Measurements from ENCODE around the gene FUT8.

Gene FUT8

DNA sequence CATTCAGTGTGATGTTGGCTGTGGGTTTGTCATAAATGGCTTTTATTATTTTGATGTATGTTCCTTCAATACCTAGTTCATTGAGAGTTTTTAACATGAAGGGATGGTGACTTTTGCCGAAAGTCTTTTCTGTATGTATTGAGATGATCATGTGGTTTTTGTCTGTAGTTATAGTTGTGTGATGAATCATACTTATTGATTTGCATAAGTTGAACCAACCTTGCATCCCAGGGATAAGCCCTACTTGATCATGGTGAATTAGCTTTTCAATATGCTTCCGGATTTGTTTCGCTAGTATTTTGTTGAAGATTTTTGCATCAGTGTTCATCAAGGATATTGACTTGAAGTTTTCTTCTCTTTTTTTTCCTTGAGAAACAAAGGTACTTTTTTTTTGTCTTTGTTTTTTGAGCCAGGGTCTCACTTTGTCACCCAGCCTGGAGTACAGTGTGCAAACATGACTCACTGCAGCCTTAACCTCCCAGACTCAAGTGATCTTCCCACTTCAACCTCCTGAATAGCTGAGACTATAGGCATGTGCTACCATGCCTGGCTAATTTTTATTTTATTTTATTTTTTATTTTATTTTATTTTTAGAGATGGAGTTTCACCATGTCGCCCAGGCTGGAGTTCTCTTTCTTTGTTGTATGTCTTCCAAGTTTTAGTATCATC, 121.3 kb downstream of the FUT8 start:
- Histone ChIP-seq H3K36me3 (ENCODE audit: insufficient read depth, insufficient read length, low read length) (no peaks in the 10 kb centered on the region), H3K4me1 (ENCODE audit: insufficient read depth, insufficient read length) (no peaks in the 10 kb centered on the region), H3K9me3 (ENCODE audit: insufficient read depth, low read length) (peaks cover under 1% of the 10 kb centered on the region; the same call in 1 of the 2 replicates), H3K27me3 (ENCODE audit: insufficient read depth, insufficient read length) (no peaks in the 10 kb centered on the region), H3K4me3 (ENCODE audit: insufficient read length, low read depth) (no peak overlapping the region), H3K9ac (ENCODE audit: insufficient read length, low read depth) (no peak overlapping the region)
- no peak for DNase-seq (ENCODE audit: low read depth, low spot score)
- TF ChIP-seq ZNF274 (IDR thresholded peaks at IDR 0.05; ENCODE audit: low read depth, low read length) (no peak), YY1 (IDR thresholded peaks at IDR 0.05; ENCODE audit: insufficient read depth, insufficient read length) (no peak), SUZ12 (IDR thresholded peaks at IDR 0.05; ENCODE audit: extremely low read depth, insufficient read depth, insufficient read length) (no peak)

GRCh38 chr14:65536781-65537423, 124.4 kb downstream of the FUT8 start:
- Histone ChIP-seq H3K9me3 (ENCODE audit: insufficient read depth, low read length) (no peaks in the 10 kb centered on the region; the same call in 1 of the 2 replicates), H3K4me3 (ENCODE audit: insufficient read length, low read depth) (no peak overlapping the region), H3K9ac (ENCODE audit: insufficient read length, low read depth) (no peak overlapping the region), H3K36me3 (ENCODE audit: insufficient read depth, insufficient read length, low read length) (no peaks in the 10 kb centered on the region), H3K4me1 (ENCODE audit: insufficient read depth, insufficient read length) (no peaks in the 10 kb centered on the region), H3K27me3 (ENCODE audit: insufficient read depth, insufficient read length) (no peaks in the 10 kb centered on the region)
- TF ChIP-seq ZNF274 (IDR thresholded peaks at IDR 0.05; ENCODE audit: low read depth, low read length) (no peak), YY1 (IDR thresholded peaks at IDR 0.05; ENCODE audit: insufficient read depth, insufficient read length) (no peak), SUZ12 (IDR thresholded peaks at IDR 0.05; ENCODE audit: extremely low read depth, insufficient read depth, insufficient read length) (no peak)
- DNase-seq (ENCODE audit: low read depth, low spot score) = no peak

- H3K27me3 ChIP-seq (ENCODE audit: insufficient read depth, insufficient read length) = no peaks in the 10 kb centered on the region
- no peak overlapping the region for H3K4me3 ChIP-seq (ENCODE audit: insufficient read length, low read depth)
- TF ChIP-seq ZNF274 (IDR thresholded peaks at IDR 0.05; ENCODE audit: low read depth, low read length) (no peak), YY1 (IDR thresholded peaks at IDR 0.05; ENCODE audit: insufficient read depth, insufficient read length) (no peak), SUZ12 (IDR thresholded peaks at IDR 0.05; ENCODE audit: extremely low read depth, insufficient read depth, insufficient read length) (no peak)
- no peaks in the 10 kb centered on the region for H3K36me3 ChIP-seq (ENCODE audit: insufficient read depth, insufficient read length, low read length)
- H3K9ac ChIP-seq (ENCODE audit: insufficient read length, low read depth) = no peak overlapping the region
- no peak for DNase-seq (ENCODE audit: low read depth, low spot score)
- no peaks in the 10 kb centered on the region for H3K4me1 ChIP-seq (ENCODE audit: insufficient read depth, insufficient read length)
- H3K9me3 ChIP-seq (ENCODE audit: insufficient read depth, low read length) = no peaks in the 10 kb centered on the region
These were observed 136.3 kb downstream of the FUT8 start for GRCh38 chr14:65548878-65549277.

GRCh38 chr14:65549429-65549828, 136.9 kb downstream of the FUT8 start:
- no peak overlapping the region for H3K4me3 ChIP-seq (ENCODE audit: insufficient read length, low read depth)
- no peak overlapping the region for H3K9ac ChIP-seq (ENCODE audit: insufficient read length, low read depth)
- no peak for DNase-seq (ENCODE audit: low read depth, low spot score)
- no peaks in the 10 kb centered on the region for H3K9me3 ChIP-seq (ENCODE audit: insufficient read depth, low read length)
- no peaks in the 10 kb centered on the region for H3K4me1 ChIP-seq (ENCODE audit: insufficient read depth, insufficient read length)
- no peaks in the 10 kb centered on the region for H3K27me3 ChIP-seq (ENCODE audit: insufficient read depth, insufficient read length)
- no peaks in the 10 kb centered on the region for H3K36me3 ChIP-seq (ENCODE audit: insufficient read depth, insufficient read length, low read length)
- TF ChIP-seq ZNF274 (IDR thresholded peaks at IDR 0.05; ENCODE audit: low read depth, low read length) (no peak), SUZ12 (IDR thresholded peaks at IDR 0.05; ENCODE audit: extremely low read depth, insufficient read depth, insufficient read length) (no peak), YY1 (IDR thresholded peaks at IDR 0.05; ENCODE audit: insufficient read depth, insufficient read length) (no peak)

GRCh38 chr14:65550779-65551643, 138.5 kb downstream of the FUT8 start:
- no peak for TF ChIP-seq SUZ12 (IDR thresholded peaks at IDR 0.05; ENCODE audit: extremely low read depth, insufficient read depth, insufficient read length)
- TF ChIP-seq YY1 (IDR thresholded peaks at IDR 0.05; ENCODE audit: insufficient read depth, insufficient read length) = no peak
- no peak for TF ChIP-seq ZNF274 (IDR thresholded peaks at IDR 0.05; ENCODE audit: low read depth, low read length)
- Histone ChIP-seq H3K9ac (ENCODE audit: insufficient read length, low read depth) (no peak overlapping the region), H3K9me3 (ENCODE audit: insufficient read depth, low read length) (no peaks in the 10 kb centered on the region), H3K36me3 (ENCODE audit: insufficient read depth, insufficient read length, low read length) (no peaks in the 10 kb centered on the region), H3K4me1 (ENCODE audit: insufficient read depth, insufficient read length) (no peaks in the 10 kb centered on the region), H3K4me3 (ENCODE audit: insufficient read length, low read depth) (no peak overlapping the region), H3K27me3 (ENCODE audit: insufficient read depth, insufficient read length) (no peaks in the 10 kb centered on the region)
- DNase-seq (ENCODE audit: low read depth, low spot score) = no peak

DNA sequence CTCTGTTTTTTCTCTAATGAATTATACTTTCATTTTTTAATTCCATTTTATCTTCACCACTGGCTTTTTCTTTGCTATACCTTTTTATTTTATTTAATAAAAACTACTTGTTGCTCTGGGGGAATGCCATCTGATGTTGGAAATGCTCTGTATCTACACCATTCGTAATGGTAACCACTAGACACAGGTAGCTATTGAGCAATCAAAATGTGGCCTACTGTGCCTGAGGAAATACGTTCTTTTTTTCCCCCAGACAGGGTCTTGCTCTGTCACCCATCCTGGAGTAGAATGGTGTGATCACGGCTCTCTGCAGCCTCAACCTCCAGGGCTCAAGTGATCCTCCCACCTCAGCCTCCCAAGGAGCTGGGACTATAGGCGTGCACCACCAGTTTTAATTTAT, 140.2 kb downstream of the FUT8 start:
- Histone ChIP-seq H3K36me3 (ENCODE audit: insufficient read depth, insufficient read length, low read length) (no peaks in the 10 kb centered on the region), H3K4me1 (ENCODE audit: insufficient read depth, insufficient read length) (no peaks in the 10 kb centered on the region), H3K9ac (ENCODE audit: insufficient read length, low read depth) (no peak overlapping the region), H3K27me3 (ENCODE audit: insufficient read depth, insufficient read length) (no peaks in the 10 kb centered on the region), H3K9me3 (ENCODE audit: insufficient read depth, low read length) (no peaks in the 10 kb centered on the region), H3K4me3 (ENCODE audit: insufficient read length, low read depth) (no peak overlapping the region)
- no peak for DNase-seq (ENCODE audit: low read depth, low spot score)
- TF ChIP-seq YY1 (IDR thresholded peaks at IDR 0.05; ENCODE audit: insufficient read depth, insufficient read length) = no peak
- TF ChIP-seq ZNF274 (IDR thresholded peaks at IDR 0.05; ENCODE audit: low read depth, low read length) = no peak
- no peak for TF ChIP-seq SUZ12 (IDR thresholded peaks at IDR 0.05; ENCODE audit: extremely low read depth, insufficient read depth, insufficient read length)

DNA sequence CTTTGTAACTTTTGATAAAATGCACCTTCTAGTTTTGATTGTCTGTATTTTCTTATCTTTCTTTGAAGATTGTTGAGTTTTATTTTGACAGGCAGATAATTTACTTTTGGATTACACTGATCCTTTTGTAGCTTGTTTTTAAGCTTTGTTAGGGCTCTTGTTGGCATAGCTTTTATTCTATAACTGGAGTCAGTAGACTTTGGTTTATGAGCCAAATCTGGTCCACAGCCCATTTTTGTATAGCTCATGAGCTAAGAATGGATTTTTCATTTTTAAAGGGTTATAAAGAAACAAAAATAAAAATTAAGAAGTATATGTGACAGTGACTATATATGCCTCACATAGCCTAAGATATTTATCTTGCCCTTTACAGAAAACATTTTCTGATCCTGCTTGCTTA, 142.3 kb downstream of the FUT8 start:
- Histone ChIP-seq H3K4me3 (ENCODE audit: insufficient read length, low read depth) (no peak overlapping the region), H3K27me3 (ENCODE audit: insufficient read depth, insufficient read length) (no peaks in the 10 kb centered on the region)
- DNase-seq (ENCODE audit: low read depth, low spot score) = no peak

More for the DNA sequence above, 142.3 kb downstream of the FUT8 start:
- Histone ChIP-seq H3K9me3 (ENCODE audit: insufficient read depth, low read length) (no peaks in the 10 kb centered on the region), H3K9ac (ENCODE audit: insufficient read length, low read depth) (no peak overlapping the region), H3K4me1 (ENCODE audit: insufficient read depth, insufficient read length) (no peaks in the 10 kb centered on the region), H3K36me3 (ENCODE audit: insufficient read depth, insufficient read length, low read length) (no peaks in the 10 kb centered on the region)
- TF ChIP-seq SUZ12 (IDR thresholded peaks at IDR 0.05; ENCODE audit: extremely low read depth, insufficient read depth, insufficient read length) (no peak), ZNF274 (IDR thresholded peaks at IDR 0.05; ENCODE audit: low read depth, low read length) (no peak), YY1 (IDR thresholded peaks at IDR 0.05; ENCODE audit: insufficient read depth, insufficient read length) (no peak)
